Subcutaneous adipose tissue (tissue), 4 donors: ENCODE results near the gene C2orf49. TPM values are rescaled to one million over a fixed set of nuclear protein-coding genes. Genes with fewer than 3 reads are reported as not detected.

Experiments
- total RNA-seq, 4 donors: library from RNA; depleted of rRNA; stranded (reverse); fragments of >200 nt; gene quantifications; one replicate each; pipeline ENCODE4 v1.1.0, GENCODE V29; 2016
- TF ChIP-seq, protein P1 (sequence below): fragments of 450-650 bp; IDR thresholded peaks from one replicate; pipeline ENCODE4 v1.5.1; 2016; ENCODE audit warnings: low read depth, mild to moderate bottlenecking, control low read depth, antibody characterized with exemption, moderate library complexity

Gene C2orf49
- total RNA-seq, 4 donors from 2014 or later = 13.4 to 30.5 (median 18.2) TPM

DNA sequence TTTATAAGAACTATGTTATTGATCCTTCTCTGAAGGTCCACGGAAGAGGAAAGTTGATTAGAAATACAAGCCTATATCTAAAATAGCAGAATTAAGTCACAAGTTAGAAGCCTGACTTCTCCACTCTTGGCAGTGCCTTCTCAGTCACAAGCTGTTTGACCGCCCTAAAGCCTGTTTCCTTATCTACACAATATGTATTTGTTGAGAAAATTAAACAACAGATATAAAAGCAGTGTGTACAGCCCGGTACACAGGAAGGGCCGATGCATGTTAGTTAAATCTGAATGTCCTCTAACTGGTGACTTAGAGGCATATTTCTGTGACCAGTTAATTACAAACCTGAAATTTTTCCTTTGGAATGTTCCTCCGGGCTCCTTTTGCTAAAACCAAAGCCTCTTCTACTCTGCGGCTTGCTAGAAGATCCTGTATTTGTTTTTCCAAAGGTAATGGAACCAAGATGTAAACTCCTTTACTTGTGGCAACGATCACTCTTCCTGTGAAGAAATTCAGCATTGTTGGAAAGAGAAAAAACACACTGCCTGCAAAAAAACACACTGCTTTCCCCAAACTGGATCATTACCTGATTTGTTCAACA lies 41.2 kb upstream of the C2orf49 start:
- TF ChIP-seq, protein P1, sequence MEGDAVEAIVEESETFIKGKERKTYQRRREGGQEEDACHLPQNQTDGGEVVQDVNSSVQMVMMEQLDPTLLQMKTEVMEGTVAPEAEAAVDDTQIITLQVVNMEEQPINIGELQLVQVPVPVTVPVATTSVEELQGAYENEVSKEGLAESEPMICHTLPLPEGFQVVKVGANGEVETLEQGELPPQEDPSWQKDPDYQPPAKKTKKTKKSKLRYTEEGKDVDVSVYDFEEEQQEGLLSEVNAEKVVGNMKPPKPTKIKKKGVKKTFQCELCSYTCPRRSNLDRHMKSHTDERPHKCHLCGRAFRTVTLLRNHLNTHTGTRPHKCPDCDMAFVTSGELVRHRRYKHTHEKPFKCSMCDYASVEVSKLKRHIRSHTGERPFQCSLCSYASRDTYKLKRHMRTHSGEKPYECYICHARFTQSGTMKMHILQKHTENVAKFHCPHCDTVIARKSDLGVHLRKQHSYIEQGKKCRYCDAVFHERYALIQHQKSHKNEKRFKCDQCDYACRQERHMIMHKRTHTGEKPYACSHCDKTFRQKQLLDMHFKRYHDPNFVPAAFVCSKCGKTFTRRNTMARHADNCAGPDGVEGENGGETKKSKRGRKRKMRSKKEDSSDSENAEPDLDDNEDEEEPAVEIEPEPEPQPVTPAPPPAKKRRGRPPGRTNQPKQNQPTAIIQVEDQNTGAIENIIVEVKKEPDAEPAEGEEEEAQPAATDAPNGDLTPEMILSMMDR = no peak

DNA sequence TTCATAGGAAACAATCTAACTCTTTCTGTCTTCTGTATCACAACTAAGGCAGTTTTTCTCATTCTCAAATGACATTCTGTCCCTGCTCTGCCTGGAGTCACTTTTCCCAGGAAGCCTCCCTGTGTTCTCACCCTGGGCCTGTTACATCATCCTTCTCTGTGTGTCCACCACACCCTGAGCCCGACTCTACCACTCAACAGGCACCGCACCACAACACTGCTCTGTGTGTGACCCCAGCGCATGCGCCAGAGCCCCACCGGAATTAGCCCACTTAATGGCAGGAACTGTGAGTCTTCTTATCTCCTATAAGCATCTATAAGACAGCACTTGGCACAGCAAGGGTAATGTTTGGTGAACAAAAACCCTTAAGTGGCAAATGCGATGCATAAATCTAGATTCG lies 40.1 kb upstream of the C2orf49 start:
- TF ChIP-seq, protein P1 = no peak

DNA sequence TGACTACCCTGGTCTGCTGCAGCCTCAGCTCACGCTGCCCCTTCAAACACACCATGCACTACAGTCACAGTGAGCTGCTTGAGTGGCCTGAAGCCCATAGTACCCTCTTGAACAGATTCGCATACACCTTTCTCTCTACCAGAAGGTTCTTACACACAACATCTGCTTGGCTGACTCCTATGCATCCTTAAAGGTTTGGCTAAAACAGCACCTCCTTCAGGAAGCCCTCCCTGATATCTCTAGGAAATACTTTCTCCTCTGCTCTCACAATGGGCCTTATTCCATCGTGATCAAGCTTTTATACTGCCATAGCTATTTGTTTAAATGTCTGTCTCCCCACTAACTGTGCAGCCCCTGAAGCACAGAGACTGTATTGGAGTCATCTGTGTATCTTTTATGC lies 39.3 kb upstream of the C2orf49 start:
- TF ChIP-seq, protein P1 = no peak

DNA sequence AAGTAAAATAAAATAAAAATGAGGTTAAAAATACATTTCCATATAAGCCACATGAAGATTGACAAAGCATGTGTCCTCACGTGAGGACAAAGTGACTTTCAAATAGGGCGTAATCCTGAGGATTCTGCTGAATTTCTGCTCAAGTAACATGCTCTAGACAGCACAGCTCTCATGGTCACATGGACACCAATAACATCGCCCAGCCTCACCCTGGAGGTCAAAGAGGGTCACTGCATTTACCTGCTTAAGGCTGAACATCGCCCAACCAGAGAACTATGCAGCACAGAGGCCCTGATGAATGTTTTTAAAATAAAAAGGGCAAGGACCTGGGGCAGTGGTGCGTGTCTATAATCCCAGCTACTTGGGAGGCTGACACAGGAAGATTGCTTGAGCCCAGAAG lies 38.0 kb upstream of the C2orf49 start:
- TF ChIP-seq, protein P1 = no peak

DNA sequence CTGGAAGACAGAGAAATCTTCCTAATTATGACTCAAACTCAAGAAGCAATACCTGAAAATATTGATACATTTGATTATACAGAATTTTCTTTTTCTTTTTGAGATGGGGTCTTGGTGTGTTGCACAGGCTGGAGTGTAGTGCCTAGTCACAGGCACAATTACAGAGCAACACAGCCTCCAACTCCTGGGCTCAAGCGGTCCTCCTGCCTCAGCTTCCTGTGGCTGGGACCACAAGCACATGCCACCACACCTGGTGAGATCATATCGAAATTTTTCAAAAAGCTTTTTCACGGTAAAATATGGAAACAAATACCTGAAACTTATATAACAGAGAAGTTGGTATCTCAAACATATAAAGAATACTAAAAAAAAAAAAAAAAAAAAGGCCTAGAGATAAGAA lies 35.7 kb upstream of the C2orf49 start:
- TF ChIP-seq, protein P1 = no peak

DNA sequence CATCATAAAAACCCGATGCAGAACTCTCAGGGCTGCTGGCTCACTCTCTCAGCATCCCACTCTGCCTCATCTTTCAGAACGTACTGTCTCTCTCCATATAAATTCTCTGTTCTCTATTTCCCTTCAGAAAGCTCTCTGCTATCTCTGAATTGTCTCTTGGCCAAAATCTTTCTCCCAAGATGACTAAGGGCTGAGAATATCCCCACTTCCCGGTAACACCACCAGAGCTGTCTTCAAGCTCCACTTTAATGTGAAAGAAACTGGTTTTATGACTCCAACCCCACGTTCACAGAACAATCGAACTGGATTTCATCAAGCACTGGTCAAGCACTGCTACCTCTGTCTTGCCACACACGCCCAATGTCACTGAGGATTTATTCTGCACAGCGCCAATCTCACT lies 30.2 kb upstream of the C2orf49 start:
- TF ChIP-seq, protein P1 = no peak

DNA sequence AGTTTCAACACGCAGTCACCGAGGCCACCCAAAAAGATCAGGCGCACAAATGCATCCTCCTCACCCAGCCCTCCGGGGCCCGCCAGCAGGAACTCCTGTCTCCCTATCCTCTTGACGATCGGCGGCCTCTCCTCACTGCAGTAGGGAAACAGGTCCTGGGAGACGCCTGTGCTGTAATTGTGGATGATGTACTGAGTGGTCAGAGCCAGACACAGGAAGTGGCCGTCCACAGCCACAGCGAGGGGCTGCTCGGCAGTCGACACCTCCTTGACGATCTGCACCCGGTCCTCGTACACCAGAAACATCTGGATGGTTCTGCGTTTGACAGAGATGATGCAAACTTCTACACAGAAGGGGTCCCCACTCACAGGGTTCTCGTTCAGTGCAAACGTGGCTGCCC lies 29.8 kb upstream of the C2orf49 start:
- TF ChIP-seq, protein P1 = no peak
